Psoas muscle (tissue), 8 donors: ENCODE data around the gene RAD9A. TPM values are rescaled to one million over a fixed set of nuclear protein-coding genes. Genes with fewer than 3 reads are reported as not detected.

ENCODE experiments used
- ATAC-seq, 4 donors: fragments of 200-7000 bp; cut with Tn5 transposase; one replicate each; pipeline ENCODE4 v1.9.1; 2020; ENCODE audit warnings: moderate library complexity in 3 of 4, mild to moderate bottlenecking in 2 of 4
- DNase-seq, 2 donors: peaks; one replicate each; pipeline ENCODE4 v3.0.0-alpha.2; 2020
- H3K27ac ChIP-seq: fragments of 200-600 bp; one replicate; pipeline ENCODE4 v1.8.0; 2022
- H3K27me3 ChIP-seq, 3 donors: fragments of 200-600 bp in 1 of 3; one replicate each; pipeline versions ENCODE4 v1.6.1 to v1.8.0; 2013 to 2022; ENCODE audit warnings: low read length in 2 of 3, mild to moderate bottlenecking in 2 of 3, moderate library complexity in 1 of 3; ENCODE audit not compliant: insufficient read depth in 3 of 3
- H3K36me3 ChIP-seq, 2 donors: fragments of 200-600 bp in 1 of 2; one replicate each; pipeline versions ENCODE4 v1.6.1 to v1.8.0; 2013 to 2022; ENCODE audit warnings: low read depth in 1 of 2, mild to moderate bottlenecking in 1 of 2, moderate library complexity in 1 of 2; ENCODE audit not compliant: insufficient read depth in 1 of 2
- H3K4me1 ChIP-seq: fragments of 200-600 bp; one replicate; pipeline ENCODE4 v1.8.0; 2022
- H3K4me3 ChIP-seq: fragments of 200-600 bp; one replicate; pipeline ENCODE4 v1.8.0; 2022; ENCODE audit warnings: mild to moderate bottlenecking
- H3K9me3 ChIP-seq: fragments of 200-600 bp; one replicate; pipeline ENCODE4 v1.8.0; 2022
- CTCF ChIP-seq: fragments of 200-600 bp; IDR thresholded peaks from one replicate; pipeline ENCODE4 v1.8.0; 2022; ENCODE audit warnings: antibody characterized with exemption
- WGBS, 3 donors: extraction: QIAGEN DNeasy Blood & Tissue Kit; methylation state at CpG; one replicate each; pipeline versions ENCODE4 v1.1.6 to v1.1.7; 2013; 5-methylcytosine and 5-hydroxymethylcytosine counted together
- intact Hi-C, 2 donors: fragments of 100-400 bp; cut with DNase I; formaldehyde crosslinking; loops; one replicate each; pipeline versions ENCODE4 v1.11.0 to v1.14.2; 2022
- polyA plus RNA-seq, 3 donors: library from polyadenylated mRNA; stranded (reverse); fragments of 200-250 nt; gene quantifications; one replicate each; pipeline ENCODE4 v1.2.3, GENCODE V29; 2013
- total RNA-seq, 4 donors: library from RNA; stranded (reverse); fragmentation: NEBNext Ultra II Directional in 2 of 4; extraction: Animal tissue kit (Norgen Biotek cat#: 25700) in 2 of 4; gene quantifications; one replicate each; pipeline versions ENCODE4 v1.2.1 to v1.2.4, GENCODE V29; 2021 to 2023
- donor health status: healthy with polysubstance abuse.
- donor health status: DM: no; HTN: no; CAD: no; lungs with moderate emphysema.
- donor health status: Bipolar disorder and iron deficiency.
- donor health status: healthy.
- donor health status: DM: yes; HTN: yes; CAD: no.
- donor health status: DM: no; HTN: no; CAD: no.
- donor health status: DM: no; HTN: no; CAD: no.
- donor health status: DM: yes; HTN: yes; CAD: no.

Gene RAD9A
- total and polyA plus RNA-seq, 7 donors = 1.8 to 12.3 (median 6.7) TPM

GRCh38 chr11:67408437-67409200 lies 16.8 kb downstream of the RAD9A start:
- no peak for TF ChIP-seq CTCF
- 65 to 71% (median 67%) methylated on average over 18 of the region's 18 CpGs for WGBS, 3 donors
- H3K4me3 ChIP-seq = no peak overlapping the region
- intact Hi-C loops = no loop called here
- H3K4me1 ChIP-seq = no peaks in the 10 kb centered on the region
- ATAC-seq (no peak), DNase-seq (no peak)
- H3K9me3 ChIP-seq = no peaks in the 10 kb centered on the region
- H3K27me3 ChIP-seq = peaks cover 0 to 32% (median 11%) of the 10 kb centered on the region in 3 donors
- no peak overlapping the region for H3K27ac ChIP-seq
- no peaks in the 10 kb centered on the region for H3K36me3 ChIP-seq

DNA sequence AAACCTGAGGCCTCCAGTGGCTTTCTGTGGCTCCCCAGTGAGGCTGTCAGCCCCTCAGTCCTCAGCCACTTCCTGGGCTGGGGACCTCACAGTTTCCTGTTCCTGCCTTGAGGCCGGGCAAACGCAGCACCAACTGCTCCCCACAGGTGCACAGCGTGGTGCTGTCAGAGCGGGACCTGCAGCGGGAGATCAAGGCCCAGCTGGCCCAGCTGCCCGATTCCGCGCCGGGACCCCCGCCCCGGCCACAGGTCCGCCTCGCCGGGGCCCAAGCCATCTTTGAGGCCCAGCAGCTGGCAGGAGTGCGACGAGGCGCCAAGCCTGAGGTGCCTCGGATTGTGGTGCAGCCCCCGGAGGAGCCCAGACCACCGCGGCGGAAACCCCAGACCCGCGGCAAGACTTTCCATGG lies 17.5 kb downstream of the RAD9A start:
- Histone ChIP-seq H3K9me3 (no peaks in the 10 kb centered on the region), H3K27me3 (peaks cover 0 to 32% (median 11%) of the 10 kb centered on the region in 3 donors), H3K4me1 (no peaks in the 10 kb centered on the region), H3K4me3 (no peak overlapping the region), H3K27ac (no peak overlapping the region), H3K36me3 (no peaks in the 10 kb centered on the region)
- no peak for DNase-seq
- TF ChIP-seq CTCF = no peak
- ATAC-seq = no peak
- 33 to 58% (median 47%) methylated on average over 24 of the region's 24 CpGs for WGBS, 3 donors
- intact Hi-C loops = no loop called here

DNA sequence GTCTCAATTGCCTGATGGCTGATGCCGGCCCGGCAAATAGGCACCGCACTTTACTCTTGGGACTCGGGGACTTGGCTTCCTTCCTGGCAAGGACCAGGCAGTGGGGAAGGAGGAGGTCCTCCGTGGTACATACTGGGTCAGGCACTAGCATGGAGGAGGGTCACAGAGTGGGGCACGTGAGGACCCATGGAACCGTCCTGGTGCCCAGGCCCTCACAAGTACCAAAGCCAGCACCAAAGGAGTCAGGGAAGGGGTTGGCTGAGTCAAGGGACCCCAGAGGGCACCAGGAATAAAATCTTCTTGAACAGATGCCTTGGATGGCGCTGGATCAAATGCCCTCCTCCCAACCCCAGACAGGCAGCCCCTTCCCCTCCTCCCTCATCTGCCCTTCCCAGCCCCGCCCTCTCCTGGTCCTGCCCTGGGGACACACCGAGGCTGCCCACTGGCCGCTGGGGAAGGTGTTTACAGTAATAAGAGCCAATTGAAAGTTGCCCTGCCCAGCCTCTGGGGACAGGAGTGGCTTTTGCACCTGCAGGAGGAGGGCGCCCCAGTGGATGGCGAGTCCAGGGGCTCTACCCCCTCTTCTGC lies 18.1 kb downstream of the RAD9A start:
- H3K4me3 ChIP-seq = no peak overlapping the region
- peaks cover 0 to 32% (median 11%) of the 10 kb centered on the region in 3 donors for H3K27me3 ChIP-seq
- TF ChIP-seq CTCF = no peak
- no peaks in the 10 kb centered on the region for H3K36me3 ChIP-seq
- whole genome bisulfite sequencing, 3 donors = 23 to 36% (median 27%) methylated on average over 12 to 13 of the region's 13 CpGs
- H3K9me3 ChIP-seq = no peaks in the 10 kb centered on the region
- ATAC-seq (peak in 1 of 4 donors; percentile 8), DNase-seq (no peak)
- no peaks in the 10 kb centered on the region for H3K4me1 ChIP-seq
- no peak overlapping the region for H3K27ac ChIP-seq
- intact Hi-C loops = no loop called here

DNA sequence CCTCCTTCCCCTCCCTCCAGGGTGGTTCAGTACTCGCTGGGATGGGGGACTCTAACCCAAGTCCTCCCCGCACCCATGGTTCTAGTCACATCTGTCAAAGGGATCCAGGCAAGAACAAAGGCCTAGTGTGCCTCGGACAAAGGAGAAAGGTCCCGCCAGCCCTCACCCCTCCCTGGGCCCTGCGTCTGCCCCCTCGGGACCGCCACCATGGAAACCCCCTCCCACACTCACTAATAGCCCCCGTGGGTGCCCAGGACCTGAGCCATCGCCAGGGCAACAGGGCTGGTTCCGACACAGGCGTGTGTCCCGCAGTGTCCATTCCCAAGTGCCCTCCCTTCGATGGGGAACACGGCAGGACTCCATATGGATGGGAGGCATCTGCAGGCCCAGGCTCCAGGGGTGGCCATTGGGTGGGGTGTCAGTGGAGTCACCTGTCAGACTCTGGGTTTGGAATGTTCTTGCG lies 18.6 kb downstream of the RAD9A start:
- Histone ChIP-seq H3K27ac (no peak overlapping the region), H3K27me3 (peaks cover 0 to 32% (median 11%) of the 10 kb centered on the region in 3 donors), H3K4me3 (no peak overlapping the region), H3K9me3 (no peaks in the 10 kb centered on the region), H3K36me3 (no peaks in the 10 kb centered on the region), H3K4me1 (no peaks in the 10 kb centered on the region)
- no peak for TF ChIP-seq CTCF
- no peak for DNase-seq
- intact Hi-C loops = no loop called here
- 43 to 63% (median 47%) methylated on average over 15 of the region's 15 CpGs for WGBS, 3 donors
- no peak for ATAC-seq
